HFF-Myc (cell line): ENCODE measurements around the gene CATSPERZ.

ENCODE experiments used
- DNase-seq: peaks from one replicate; pipeline ENCODE4 v3.0.0-alpha.2; 2011; ENCODE audit warnings: low read depth; ENCODE audit errors: extremely low read depth
- H3K4me3 ChIP-seq: replicated peaks from 2 replicates; pipeline ENCODE4 v1.5.1; 2011; ENCODE audit warnings: low read depth, mild to moderate bottlenecking, control low read depth, low read length
- TF ChIP-seq, protein P1 (sequence below): IDR thresholded peaks from 2 replicates; pipeline ENCODE4 v1.5.1; 2012; ENCODE audit warnings: mild to moderate bottlenecking, low read depth, low read length, control low read depth; ENCODE audit errors: missing control alignments

CATSPERZ gene

GRCh38 chr11:64297699-64298358, 2.3 kb upstream of the CATSPERZ start:
- no peak overlapping the region for H3K4me3 ChIP-seq
- no peak for DNase-seq
- TF ChIP-seq, protein P1, sequence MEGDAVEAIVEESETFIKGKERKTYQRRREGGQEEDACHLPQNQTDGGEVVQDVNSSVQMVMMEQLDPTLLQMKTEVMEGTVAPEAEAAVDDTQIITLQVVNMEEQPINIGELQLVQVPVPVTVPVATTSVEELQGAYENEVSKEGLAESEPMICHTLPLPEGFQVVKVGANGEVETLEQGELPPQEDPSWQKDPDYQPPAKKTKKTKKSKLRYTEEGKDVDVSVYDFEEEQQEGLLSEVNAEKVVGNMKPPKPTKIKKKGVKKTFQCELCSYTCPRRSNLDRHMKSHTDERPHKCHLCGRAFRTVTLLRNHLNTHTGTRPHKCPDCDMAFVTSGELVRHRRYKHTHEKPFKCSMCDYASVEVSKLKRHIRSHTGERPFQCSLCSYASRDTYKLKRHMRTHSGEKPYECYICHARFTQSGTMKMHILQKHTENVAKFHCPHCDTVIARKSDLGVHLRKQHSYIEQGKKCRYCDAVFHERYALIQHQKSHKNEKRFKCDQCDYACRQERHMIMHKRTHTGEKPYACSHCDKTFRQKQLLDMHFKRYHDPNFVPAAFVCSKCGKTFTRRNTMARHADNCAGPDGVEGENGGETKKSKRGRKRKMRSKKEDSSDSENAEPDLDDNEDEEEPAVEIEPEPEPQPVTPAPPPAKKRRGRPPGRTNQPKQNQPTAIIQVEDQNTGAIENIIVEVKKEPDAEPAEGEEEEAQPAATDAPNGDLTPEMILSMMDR, result no peak

GRCh38 chr11:64298966-64299846, 952 bp upstream of the CATSPERZ start:
- TF ChIP-seq, protein P1, result no peak
- DNase-seq, result no peak
- H3K4me3 ChIP-seq, result 0 out of 2 replicates have a peak overlapping the region, but pooled peaks have one; percentile 3

GRCh38 chr11:64303109-64304031, 3.2 kb downstream of the CATSPERZ start:
- no peak for DNase-seq
- TF ChIP-seq, protein P1, result no peak
- no peak overlapping the region for H3K4me3 ChIP-seq

GRCh38 chr11:64304032-64304315, 3.8 kb downstream of the CATSPERZ start:
- no peak for DNase-seq
- TF ChIP-seq, protein P1, result no peak
- H3K4me3 ChIP-seq, result peak overlapping the region; percentile 79

DNA sequence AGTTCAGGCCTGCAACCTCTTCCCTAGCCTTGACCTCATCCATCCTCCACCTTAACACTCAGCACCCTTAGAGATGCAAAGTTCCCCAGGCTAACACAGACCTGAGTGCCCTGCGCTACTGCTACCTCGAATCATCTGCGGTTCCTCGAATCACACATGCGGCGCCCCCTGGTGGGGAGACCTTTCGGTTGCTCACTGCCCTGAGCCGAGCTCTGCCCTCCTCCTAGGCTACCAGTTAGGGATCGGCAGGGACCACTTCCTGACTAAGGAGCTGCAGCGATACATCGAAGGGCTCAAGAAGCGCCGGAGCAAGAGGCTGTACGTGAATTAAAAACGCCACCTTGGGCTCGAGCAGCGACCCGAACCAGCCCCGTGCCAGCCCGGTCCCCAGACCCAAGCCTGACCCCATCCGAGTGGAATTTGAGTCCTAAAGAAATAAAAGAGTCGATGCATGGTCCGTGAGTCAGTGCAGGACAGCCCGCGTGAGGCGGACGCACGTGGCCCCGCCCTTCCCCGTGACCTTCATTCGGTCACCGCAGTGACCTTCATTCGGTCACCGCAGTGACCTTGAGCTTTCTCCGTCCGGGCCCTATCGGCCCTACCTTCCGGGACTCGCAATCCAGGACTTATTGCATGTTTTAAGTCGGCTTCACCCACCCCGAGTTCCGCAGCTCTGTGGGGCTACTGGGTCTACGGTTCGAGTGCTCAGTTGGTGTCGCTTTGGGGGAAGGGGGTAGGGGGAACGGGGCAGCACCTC, 4.3 kb downstream of the CATSPERZ start:
- peak; percentile 79 for DNase-seq
- H3K4me3 ChIP-seq, result peak overlapping the region; percentile 79
- TF ChIP-seq, protein P1, result peak; percentile 93
